D721Med (cell line): ENCODE results near the gene AFMID.
"Not testable (repeated sequence)": the region's sequence is repeated elsewhere in the genome, so short reads cannot be mapped to it uniquely, and the experiment has no call there.

Experiments used
- DNase-seq: peaks from one replicate; pipeline ENCODE4 v3.0.0; 2011; ENCODE audit warnings: low spot score; ENCODE audit not compliant: insufficient read length
- FAIRE-seq: peaks from 2 replicates; lab custom pipeline; 2011; peaks lifted over from hg19 to GRCh38; lab: Jason Lieb, UNC
- TF ChIP-seq, protein P1 (sequence below): IDR thresholded peaks from 2 replicates; pipeline ENCODE4 v1.5.1; 2012; ENCODE audit warnings: mild to moderate bottlenecking, control low read depth; ENCODE audit not compliant: insufficient read depth; ENCODE audit errors: missing control alignments

The AFMID gene, protein sequence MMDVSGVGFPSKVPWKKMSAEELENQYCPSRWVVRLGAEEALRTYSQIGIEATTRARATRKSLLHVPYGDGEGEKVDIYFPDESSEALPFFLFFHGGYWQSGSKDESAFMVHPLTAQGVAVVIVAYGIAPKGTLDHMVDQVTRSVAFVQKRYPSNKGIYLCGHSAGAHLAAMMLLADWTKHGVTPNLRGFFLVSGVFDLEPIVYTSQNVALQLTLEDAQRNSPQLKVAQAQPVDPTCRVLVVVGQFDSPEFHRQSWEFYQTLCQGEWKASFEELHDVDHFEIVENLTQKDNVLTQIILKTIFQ

DNA sequence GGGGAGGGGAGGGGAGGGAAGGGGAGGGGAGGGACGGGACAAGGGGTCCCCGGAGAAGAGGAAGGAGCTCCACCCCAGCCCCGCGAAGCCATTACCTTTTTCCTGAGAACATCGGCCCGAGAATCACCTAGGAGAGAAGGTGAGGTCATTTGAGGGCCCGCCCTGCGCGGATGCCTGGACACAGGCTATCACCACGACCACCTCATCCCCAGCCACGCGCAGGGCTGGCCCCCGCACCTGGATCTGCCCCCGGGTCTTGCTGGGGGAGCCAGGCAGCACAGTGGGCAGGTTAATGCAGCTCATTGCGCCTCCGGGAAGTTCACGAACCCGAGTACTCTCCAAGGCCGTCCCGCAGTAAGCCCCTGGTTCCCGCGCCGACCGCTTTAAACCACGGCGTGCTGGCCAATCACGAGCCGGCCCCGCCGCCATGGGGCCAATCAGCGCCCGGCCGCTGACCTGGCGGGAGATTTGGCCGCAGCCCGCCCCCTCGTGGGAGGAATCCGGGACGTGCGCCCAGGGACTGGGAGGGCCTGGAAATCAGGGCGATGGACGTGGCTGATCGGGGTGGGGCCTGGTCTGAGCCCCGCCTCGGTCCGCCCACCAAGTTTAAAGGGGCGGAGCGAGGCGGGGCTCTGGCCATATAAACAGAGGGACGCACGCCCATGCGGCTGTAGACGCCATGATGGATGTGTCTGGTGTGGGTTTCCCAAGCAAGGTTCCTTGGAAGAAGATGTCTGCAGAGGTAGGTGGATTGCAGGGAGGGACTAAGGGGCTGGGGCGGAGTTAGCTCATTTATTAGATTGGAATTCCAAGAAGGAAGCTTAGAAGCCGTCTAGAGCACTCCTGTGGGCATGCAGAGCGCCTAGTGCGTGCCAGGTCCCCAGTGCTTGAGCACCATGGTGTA is at the start of gene AFMID, which contains the start of gene TK1:
Gene AFMID (plus strand): TSS at position 671 of the 904 bp plus-strand sequence. CDS start 9 bp downstream, at position 680.
Gene TK1 (minus strand): TSS at position 361 of the 904 bp plus-strand sequence. CDS start 58 bp downstream, at position 303.
- no peak for FAIRE-seq
- TF ChIP-seq, protein P1, sequence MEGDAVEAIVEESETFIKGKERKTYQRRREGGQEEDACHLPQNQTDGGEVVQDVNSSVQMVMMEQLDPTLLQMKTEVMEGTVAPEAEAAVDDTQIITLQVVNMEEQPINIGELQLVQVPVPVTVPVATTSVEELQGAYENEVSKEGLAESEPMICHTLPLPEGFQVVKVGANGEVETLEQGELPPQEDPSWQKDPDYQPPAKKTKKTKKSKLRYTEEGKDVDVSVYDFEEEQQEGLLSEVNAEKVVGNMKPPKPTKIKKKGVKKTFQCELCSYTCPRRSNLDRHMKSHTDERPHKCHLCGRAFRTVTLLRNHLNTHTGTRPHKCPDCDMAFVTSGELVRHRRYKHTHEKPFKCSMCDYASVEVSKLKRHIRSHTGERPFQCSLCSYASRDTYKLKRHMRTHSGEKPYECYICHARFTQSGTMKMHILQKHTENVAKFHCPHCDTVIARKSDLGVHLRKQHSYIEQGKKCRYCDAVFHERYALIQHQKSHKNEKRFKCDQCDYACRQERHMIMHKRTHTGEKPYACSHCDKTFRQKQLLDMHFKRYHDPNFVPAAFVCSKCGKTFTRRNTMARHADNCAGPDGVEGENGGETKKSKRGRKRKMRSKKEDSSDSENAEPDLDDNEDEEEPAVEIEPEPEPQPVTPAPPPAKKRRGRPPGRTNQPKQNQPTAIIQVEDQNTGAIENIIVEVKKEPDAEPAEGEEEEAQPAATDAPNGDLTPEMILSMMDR = peak; percentile 68

DNA sequence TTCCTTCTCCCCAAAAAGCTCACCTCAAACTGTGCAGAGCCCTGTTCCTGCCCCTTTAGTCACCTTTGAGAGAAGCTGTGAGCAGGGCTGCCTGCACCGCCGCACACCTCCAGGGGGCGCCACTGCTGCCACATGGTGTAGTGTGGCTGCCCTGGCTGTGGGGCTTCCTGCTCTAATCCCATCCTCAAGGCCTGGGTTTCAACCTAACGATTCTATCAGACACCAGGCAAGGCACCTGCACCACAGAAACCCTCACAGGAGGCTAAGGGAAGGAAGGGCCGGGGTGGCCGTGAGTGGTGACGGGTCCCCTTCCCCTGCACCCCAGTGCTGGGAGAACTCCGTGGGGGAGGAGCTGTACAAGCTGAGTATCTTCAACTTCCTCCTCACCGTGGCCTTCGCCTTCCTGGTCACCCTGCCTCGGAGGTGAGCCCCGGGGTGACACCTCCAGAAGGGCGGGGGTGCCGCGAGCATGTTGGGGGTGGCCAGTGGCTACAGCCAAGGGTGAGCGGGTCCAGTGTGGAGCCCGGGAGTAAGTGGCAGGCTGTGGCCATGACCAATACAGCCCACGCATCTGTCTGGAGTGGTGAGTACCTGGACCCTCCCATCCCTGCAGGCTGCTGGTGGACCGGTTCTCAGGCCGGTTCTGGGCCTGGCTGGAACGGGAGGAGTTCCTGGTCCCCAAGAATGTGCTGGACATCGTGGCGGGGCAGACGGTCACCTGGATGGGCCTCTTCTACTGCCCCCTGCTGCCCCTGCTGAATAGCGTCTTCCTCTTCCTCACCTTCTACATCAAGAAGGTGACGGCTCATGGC is 49.6 kb upstream of the AFMID start:
- DNase-seq (no peak), FAIRE-seq (no peak)
- TF ChIP-seq, protein P1 = peak; percentile 26

More for the DNA sequence above, at the start of gene AFMID, which contains the start of gene TK1:
- peak; percentile 98 for DNase-seq

DNA sequence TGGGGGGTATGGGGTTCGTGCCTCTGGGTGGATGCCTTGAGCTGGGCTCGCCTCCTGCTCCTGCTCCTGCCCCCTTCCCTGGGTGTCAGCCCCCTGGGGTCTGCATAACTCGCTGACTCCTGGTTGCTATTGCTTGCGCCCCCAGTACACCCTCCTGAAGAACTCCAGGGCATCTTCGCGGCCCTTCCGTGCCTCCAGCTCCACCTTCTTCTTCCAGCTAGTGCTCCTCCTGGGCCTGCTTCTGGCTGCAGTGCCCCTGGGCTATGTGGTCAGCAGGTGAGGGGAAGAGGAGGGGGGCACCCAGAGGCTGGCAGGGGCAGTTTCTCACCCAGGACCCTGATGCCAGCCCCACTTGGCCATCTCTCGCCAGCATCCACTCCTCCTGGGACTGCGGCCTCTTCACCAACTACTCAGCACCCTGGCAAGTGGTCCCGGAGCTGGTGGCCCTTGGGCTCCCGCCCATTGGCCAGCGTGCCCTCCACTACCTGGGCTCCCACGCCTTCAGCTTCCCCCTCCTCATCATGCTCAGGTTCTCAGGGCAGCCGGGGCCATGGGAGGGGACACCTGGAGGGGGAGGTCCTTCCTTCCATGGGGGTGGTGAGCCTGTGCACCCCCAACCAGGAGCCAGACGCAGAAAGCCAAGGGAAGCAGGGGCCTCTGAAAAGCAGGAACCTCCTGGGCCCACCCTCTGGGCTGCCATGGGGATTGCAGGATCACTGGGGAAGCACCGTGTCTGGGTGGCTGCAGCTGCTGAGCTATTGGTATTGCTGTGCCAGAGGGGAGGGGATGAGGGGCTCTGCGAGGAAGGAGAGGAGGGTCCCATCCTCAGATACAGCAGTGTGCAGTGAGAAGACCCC is 48.7 kb upstream of the AFMID start:
- TF ChIP-seq, protein P1 = no peak
- DNase-seq (no peak), FAIRE-seq (no peak)

DNA sequence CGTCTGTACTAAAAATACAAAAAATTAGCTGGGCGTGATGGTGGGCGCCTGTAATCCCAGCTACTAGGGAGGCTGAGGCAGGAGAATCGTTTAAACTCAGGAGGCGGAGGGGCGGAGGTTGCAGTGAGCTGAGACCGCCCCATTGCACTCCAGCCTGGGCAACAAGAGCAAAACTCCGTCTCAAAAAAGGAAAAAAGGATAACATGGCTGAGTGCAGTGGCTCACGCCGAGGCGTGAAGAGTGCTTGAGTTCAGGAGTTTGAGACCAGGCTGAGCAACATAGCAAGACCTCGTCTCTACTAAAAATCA is 47.3 kb upstream of the AFMID start:
- DNase-seq, FAIRE-seq: not testable (repeated sequence)

DNA sequence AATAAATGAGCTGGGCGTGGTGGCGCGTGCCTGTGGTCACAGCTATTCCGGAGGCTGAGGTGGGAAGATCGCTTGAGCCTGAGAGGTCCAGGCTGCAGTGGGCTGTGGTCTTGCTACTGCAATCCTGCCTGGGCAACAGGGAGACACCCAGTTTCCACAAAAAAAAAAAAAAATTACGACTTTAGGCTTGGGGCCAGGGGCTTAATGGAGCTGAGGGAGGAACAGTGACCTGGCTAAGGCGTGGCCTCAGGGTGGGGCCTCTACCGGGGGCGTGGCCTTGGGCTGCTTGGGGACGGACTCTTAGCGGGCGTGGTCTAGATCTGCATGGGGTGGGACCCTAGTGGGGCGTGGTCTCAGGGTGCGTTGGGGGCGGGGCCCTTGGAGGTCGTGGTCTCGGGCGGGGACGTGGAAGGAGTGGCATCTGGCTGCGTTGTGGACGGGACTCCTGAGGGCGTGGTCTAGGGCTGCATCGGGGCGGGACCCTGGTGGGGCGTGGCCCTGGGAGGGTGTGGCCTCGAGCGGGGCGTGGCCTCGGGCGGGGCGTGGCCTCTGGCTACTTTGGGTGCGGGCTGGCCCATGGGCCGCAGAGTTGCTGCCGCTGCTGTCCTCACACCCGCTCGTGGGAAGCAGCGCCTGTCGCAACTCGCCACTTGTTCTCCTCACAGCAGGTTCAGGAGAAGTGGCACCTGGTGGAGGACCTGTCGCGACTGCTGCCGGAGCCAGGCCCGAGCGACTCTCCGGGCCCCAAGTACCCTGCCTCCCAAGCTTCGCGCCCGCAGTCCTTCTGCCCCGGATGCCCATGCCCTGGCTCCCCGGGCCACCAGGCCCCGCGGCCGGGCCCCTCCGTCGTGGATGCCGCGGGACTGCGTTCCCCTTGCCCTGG is 46.8 kb upstream of the AFMID start:
- DNase-seq (no peak), FAIRE-seq (no peak)
- TF ChIP-seq, protein P1 = no peak

DNA sequence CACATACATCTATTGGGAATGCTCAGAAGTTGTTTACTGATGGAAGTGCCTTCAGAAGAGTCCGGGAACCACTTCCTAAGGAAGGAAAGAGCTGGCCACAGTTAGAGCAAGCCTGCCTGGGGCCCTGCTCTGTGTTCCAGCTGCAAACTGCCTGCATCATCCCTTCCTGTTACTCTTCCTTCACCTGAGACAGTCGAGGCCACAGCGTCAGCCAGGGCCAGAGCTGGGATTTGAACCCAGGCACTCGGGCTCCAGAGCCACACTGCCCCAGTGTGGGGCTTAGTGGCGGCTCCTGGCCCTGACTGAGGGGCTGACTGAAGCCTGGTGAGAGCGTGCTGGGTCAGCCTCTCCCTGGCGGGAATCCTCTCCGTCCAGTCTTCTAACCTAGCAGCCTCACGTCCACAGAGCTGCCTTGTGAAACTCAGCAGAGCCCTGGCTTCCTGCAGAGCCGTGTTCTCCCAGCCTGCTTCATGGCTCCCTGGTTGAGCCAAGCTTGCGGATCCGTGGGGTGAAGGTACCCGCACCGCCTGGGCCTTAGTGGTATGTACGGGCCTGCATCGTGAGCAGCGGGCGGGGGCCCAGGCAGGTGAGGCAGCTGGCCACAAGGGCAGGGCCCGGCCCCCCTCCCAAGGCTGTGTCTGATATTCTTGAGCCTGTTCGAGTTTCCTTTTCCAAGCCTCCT is 45.6 kb upstream of the AFMID start:
- TF ChIP-seq, protein P1 = no peak
- FAIRE-seq = no peak
- DNase-seq = no peak
